G401 (cell line): ENCODE measurements around the gene KBTBD12. TPM values are rescaled to one million over a fixed set of nuclear protein-coding genes. Genes with fewer than 3 reads are reported as not detected.
A peak's percentile ranks its signal among the peaks of the same experiment; 100 is the strongest.
"Not testable (repeated sequence)": the region's sequence is repeated elsewhere in the genome, so short reads cannot be mapped to it uniquely, and the experiment has no call there.

Source experiments
- DNase-seq: peaks from one replicate; pipeline ENCODE4 v3.0.0-alpha.2; 2015; ENCODE audit warnings: low spot score
- in situ Hi-C: cut with HindIII; loops from 2 replicates; pipeline ENCODE4 v1.10.0; 2016; ENCODE audit warnings: low sequenced_read_pairs, mixed read lengths
- total RNA-seq: library from RNA; depleted of rRNA; stranded (reverse); fragments of >200 nt; shearing (Covaris generic); gene quantifications from 2 replicates; pipeline ENCODE4 v1.2.3, GENCODE V29; 2014; rRNA removed

The KBTBD12 gene, protein sequence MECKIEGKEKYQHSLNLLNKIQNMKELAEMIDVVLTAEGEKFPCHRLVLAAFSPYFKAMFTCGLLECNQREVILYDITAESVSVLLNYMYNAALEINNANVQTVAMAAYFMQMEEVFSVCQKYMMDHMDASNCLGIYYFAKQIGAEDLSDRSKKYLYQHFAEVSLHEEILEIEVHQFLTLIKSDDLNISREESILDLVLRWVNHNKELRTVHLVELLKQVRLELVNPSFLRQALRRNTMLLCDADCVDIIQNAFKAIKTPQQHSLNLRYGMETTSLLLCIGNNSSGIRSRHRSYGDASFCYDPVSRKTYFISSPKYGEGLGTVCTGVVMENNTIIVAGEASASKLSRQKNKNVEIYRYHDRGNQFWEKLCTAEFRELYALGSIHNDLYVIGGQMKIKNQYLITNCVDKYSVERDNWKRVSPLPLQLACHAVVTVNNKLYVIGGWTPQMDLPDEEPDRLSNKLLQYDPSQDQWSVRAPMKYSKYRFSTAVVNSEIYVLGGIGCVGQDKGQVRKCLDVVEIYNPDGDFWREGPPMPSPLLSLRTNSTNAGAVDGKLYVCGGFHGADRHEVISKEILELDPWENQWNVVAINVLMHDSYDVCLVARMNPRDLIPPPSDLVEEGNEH
- total RNA-seq: not detected in 2 replicates

- DNase-seq: peak; percentile 74
- in situ Hi-C loops: no loop called here
Measured at GRCh38 chr3:127915115-127915936, at the start of gene KBTBD12. TSS of gene KBTBD12 (plus strand) at chr3:127915232. CDS start at chr3:127923062, 7,830 bp downstream.

DNA sequence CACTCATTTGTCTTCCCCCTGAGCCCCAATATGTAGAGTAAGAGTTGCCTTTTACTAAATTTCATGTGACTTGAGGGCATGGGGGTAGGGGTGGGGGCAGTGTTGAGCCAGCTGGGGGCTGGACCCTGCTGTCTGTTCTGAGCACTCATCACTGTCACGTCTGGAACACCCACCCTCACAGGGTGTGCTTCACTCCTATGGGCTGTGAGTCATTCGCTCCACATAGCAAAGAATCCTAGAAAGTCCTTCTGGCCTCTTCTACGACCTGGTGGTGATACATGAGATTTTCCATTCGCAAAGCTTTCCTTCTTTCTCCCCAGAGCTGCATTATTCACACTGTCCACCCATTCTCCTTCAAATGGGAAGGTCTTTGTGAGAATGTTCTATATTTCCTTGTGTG is 49.1 kb upstream of the KBTBD12 start:
- no peak for DNase-seq
- in situ Hi-C loops: no loop called here

DNA sequence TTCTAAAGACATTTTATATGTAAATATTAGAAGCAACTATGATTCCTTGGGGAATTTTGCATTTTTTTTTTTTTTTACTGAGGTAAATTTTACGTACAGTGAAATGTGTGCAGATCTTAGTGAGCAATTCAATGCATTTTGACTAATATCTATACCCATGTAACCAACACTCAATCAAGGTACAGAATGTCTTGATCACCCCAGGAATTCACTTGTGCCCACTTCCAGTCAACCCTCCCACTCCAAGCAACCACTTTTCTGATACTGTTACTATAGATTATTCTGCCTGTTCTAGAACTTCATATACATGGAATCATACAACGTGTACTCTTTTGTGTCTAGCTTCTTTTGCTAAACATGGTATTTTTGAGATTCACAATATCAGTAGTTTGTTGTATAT is 47.6 kb upstream of the KBTBD12 start:
- in situ Hi-C loops: no loop called here
- DNase-seq: no peak

GRCh38 chr3:127867986-127868385 is 47.0 kb upstream of the KBTBD12 start:
- in situ Hi-C loops: no loop called here
- no peak for DNase-seq

DNA sequence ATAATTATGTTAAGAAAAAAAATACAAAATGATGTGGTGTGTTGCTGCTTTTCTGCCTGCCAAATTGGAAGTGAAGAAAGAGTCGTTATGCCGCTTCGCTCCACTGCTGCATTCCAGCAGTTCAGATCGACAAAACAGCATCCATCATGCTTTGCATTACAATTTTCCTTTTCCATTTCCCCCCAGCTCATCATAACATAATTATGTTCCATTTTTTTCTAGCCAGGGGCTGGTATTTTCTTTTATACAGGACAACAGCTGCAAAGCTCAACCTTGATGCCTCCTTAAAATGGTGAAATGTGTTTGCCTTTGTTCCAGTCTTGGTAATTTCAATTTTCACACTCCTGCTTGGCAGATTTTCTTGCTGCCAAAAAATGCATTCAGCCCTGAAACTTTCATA is 44.9 kb upstream of the KBTBD12 start:
- in situ Hi-C loops: no loop called here

GRCh38 chr3:127874097-127874496 is 40.9 kb upstream of the KBTBD12 start:
- DNase-seq, in situ Hi-C loops: not testable (repeated sequence)

More for the DNA sequence above, 44.9 kb upstream of the KBTBD12 start:
- no peak for DNase-seq

DNA sequence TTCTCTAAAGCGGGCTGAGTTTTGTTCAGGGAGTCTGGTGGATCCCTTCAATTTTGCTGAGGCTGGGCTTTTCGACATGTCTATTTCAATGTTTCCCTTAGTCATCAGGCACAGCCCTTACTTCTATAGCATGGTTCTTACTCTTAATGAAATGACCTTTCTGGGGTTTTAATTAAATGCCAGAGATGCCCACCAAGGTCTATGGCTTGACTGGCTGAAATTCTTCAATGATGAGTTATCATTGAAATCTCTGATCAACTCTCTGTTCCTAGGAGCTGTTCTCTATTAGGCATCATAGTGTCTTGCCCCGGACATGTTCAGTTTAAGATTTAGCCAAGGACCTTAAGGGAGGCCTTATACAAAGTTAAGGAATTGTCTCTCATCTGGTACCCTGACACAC is 33.4 kb upstream of the KBTBD12 start:
- in situ Hi-C loops: no loop called here
- no peak for DNase-seq

GRCh38 chr3:127884041-127884440 is 31.0 kb upstream of the KBTBD12 start:
- in situ Hi-C loops: no loop called here
- DNase-seq: no peak

DNA sequence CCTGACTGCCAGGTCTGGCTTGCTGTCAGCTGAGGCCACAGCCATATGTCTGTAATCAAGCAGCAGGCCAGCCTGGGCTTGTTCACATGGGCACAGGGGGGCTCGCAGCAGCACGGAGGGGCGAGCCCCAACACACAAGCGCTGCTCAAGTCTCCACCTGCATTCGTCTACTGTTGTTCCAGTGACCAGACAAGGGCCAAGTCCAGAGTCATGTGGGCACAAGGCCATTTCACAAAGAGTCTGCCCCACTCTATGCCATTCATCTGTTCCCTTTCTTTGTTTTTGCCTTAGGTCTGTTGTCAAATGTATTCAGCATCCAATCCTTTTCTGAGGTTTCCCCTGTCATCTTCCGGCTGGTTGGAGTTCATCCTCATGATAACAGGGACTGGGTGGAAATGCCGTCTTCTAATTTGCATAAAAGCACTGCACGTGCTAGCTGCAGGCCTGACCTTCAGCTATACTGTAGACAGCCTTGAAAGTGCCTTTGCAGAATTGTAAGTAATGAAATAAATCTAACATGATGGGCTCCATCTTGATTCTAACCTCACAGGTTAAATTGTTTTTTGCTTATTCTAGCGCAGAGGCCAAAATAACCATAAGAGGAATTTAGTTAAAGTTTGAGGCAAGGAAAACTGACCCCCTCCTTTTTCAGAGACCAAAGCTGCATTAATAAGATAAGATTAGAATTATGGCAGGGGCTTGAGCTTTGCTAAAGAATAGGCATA is 28.6 kb upstream of the KBTBD12 start:
- in situ Hi-C loops: no loop called here
- DNase-seq: peak; percentile 67

DNA sequence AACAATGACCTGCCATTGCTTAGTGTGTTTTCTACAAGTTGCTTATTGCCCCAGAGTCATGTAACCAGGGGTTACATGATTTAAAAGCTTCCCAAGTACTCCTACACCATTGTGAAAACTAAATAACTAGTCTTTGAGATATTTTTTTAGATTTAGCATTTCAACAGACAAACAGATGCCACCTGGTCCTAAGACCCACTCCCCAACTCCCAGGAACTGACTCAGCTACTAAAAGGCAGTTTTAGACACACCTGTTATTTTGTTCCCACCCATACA is 28.1 kb upstream of the KBTBD12 start:
- no peak for DNase-seq
- in situ Hi-C loops: no loop called here

- no peak for DNase-seq
- in situ Hi-C loops: no loop called here
Measured at GRCh38 chr3:127887321-127887720, 27.7 kb upstream of the KBTBD12 start.

DNA sequence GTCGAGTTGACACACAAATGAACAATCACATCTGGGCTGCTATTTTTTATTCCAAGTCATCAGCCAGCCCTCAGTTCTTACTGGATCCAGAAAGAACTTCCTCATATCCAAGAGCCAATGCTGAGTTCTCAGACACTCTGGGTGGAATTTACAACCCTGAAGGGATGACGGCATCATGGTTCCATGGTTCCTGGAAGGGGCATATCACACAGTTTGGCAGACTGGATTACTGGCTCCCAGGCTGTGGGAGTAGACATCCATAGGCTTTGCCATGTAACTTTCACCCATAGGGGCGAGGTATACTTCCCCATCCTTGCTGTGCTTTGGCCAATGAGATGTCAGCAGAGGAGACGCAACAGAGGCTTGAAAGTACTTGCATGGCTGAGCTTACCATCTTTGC is 26.9 kb upstream of the KBTBD12 start:
- in situ Hi-C loops: no loop called here
- no peak for DNase-seq

DNA sequence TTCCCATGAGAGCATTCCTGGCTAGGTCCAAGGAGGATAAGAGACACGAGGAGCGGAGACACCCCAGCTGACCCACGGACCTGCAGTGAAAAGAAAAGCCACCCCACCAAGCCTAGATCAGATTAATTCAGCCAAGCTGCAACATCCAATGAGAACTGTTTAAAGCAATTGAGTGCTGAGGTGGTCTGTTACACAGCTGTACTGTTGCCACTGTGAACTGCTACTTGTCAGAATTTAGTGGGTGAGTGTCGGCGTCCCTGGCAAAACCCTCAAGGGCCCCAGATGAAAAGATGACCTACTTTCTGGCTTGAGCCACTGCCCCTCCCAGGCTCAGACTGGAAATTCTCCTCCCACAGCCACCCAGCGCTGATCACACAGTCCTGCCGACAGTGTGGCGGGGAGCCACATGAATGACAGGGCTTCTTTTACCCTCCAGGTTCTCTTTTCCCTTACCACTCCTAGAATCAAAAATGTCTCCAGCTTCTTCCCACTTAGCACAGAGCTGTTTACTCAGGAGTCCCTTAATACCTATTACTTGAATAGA is 26.4 kb upstream of the KBTBD12 start:
- in situ Hi-C loops: no loop called here
- DNase-seq: peak; percentile 65

- in situ Hi-C loops: no loop called here
Measured at GRCh38 chr3:127889461-127889863, 25.6 kb upstream of the KBTBD12 start.

GRCh38 chr3:127889976-127890650 is 24.9 kb upstream of the KBTBD12 start:
- in situ Hi-C loops: no loop called here
- no peak for DNase-seq

More at GRCh38 chr3:127889461-127889863, 25.6 kb upstream of the KBTBD12 start:
- DNase-seq: peak; percentile 3

DNA sequence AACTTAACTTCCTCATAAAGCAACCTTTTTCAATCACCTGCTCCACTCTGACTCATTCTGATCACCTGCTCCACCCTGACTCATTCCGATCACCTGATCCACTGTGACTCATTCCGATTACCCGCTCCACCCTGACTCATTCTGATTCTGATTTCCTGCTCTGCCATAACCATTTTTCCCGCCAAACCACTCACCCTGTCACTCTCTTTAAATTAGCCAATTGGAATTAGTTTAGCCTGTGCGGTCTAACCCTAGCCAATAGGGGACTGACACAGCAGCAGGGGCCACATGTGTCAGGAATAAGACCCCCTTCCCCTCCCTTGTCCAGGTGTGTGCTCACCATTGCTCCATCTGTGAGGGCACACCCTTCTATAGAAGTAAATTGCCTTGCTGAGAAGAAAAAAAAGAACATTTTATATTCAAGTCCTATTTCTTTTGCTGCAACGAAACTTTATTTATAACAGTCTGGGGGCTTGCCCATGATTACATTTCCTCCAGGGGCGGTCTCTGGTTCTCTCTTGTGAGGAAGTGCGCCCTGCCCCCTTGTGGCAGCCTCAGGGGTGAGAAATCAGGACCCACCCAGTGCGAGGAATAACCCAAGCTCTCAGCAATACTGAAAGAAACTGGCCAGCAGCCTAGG is 24.3 kb upstream of the KBTBD12 start:
- in situ Hi-C loops: not testable (repeated sequence)
- peak; percentile 45 for DNase-seq

- in situ Hi-C loops: no loop called here
- no peak for DNase-seq
Measured at GRCh38 chr3:127894481-127894880, 20.6 kb upstream of the KBTBD12 start.

GRCh38 chr3:127899200-127899599 is 15.8 kb upstream of the KBTBD12 start:
- in situ Hi-C loops: no loop called here
- DNase-seq: no peak
